ENCODE results near the gene SYNGR2. TPM values are rescaled to one million over a fixed set of nuclear protein-coding genes. Genes with fewer than 3 reads are reported as not detected.

Gene SYNGR2
- total and polyA plus RNA-seq, 9 of the 15 experiments (the other 6 are each of a cell fraction or from before 2014, with no cell fraction given): 1.4 to 173 (median 87.8) TPM

- TF ChIP-seq ZBTB40 (IDR thresholded peaks at IDR 0.05) (peak; percentile 26; the same call in 1 of the 2 replicates), ZBTB40 (CRISPR knock-in tag; IDR thresholded peaks at IDR 0.05) (no peak), JUND (IDR thresholded peaks at IDR 0.05; ENCODE audit: borderline replicate concordance, low read depth, low read length) (peak; percentile 3; the same call in 1 of the 2 replicates), JUND (tag; IDR thresholded peaks at IDR 0.05; ENCODE audit: borderline replicate concordance, low read depth, low read length) (no peak), ZBED1 (IDR thresholded peaks at IDR 0.05) (peak; percentile 90; the same call in 1 of the 2 replicates), FOXP1 (CRISPR knock-in tag; IDR thresholded peaks at IDR 0.05) (no peak; the same call in 1 of the 2 replicates), WHSC1 (IDR thresholded peaks at IDR 0.05; ENCODE audit: low read length) (no peak), CSDE1 (IDR thresholded peaks at IDR 0.05) (no peak), SREBF2 (CRISPR knock-in tag; IDR thresholded peaks at IDR 0.05) (no peak), TSHZ1 (CRISPR knock-in tag; IDR thresholded peaks at IDR 0.05) (no peak), ERF (CRISPR knock-in tag; IDR thresholded peaks at IDR 0.05) (0 out of 2 replicates have a peak, but pooled peaks have one; percentile 24), MTA2 (IDR thresholded peaks at IDR 0.05; ENCODE audit: low read depth) (no peak), TCF3 (CRISPR knock-in tag; IDR thresholded peaks at IDR 0.05) (no peak; the same call in 1 of the 2 replicates), NRF1 (conservative IDR thresholded peaks at IDR 0.05 in 1 of 2, IDR thresholded peaks at IDR 0.05 in 1 of 2) (peak; percentile 77 to 81), MAZ (CRISPR knock-in tag; conservative IDR thresholded peaks at IDR 0.05 in 1 of 2, IDR thresholded peaks at IDR 0.05 in 1 of 2) (peak; percentile 52 to 67)
Observed at GRCh38 chr17:78140169-78141051, 28.0 kb upstream of the SYNGR2 start (continued).

Measured in K562 (cell line).